Measurements from ENCODE around the gene STAP2.

STAP2 gene

DNA sequence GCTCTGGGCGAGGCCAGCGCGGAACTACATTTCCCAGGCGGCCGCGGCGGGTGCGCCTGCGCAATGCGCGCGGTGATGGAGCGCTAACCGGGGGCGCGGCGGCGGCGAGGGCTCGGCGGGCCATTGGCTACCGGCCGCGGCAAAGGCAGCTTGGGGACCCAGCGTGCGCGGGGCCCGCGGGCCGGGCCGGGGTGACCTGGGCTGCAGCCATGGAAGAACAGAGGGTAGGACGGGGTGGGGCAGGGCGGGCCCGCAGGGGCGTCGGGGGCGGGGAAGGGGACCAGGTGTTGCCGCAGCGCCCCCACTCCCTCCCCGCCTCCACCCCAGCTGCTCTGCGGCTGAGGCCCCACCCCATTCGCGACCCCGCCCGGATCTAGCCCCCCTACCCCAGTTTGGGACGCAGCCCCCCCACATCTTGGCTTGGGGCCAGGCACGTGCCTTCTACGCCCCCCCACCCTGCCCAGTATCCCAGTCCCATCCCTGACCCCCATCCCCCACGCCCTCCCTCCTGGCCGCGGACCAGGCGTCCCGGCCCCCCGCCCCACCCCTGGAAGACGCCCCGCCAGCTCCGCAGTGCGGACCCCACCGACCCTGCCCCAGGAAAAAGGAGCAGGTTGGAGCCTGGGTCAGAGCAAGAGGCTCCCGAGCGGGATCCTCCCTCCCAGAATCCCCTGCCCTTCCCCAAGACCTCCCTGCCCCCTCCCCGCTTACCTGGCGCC lies 33.9 kb downstream of the STAP2 start, which contains the start of gene FSD1:
Gene FSD1, plus strand, starts transcription at position 61 of the 719 bp plus-strand sequence. Its CDS starts 149 bp downstream, at position 210.
- peak within 1 kb of the TSS; percentile 71 for H3K18ac ChIP-seq (ENCODE audit: low read length)
- H2BK5ac ChIP-seq (ENCODE audit: low read length): peak within 1 kb of the TSS; percentile 19
- WGBS, 2 donors (ENCODE audit: extremely low coverage in 2 of 2, insufficient read length in 2 of 2, insufficient replicate concordance in 1 of 2): no CpG with 5 or more reads among the region's 63 CpGs
- H4K8ac ChIP-seq (ENCODE audit: low read depth, low read length): no peak within 1 kb of the TSS
- no peak within 1 kb of the TSS for H3K4ac ChIP-seq (ENCODE audit: low read length)
- no peak within 1 kb of the TSS for H4K91ac ChIP-seq (ENCODE audit: low read depth, low read length, poor library complexity)
- peak within 1 kb of the TSS; percentile 24 for H2AK5ac ChIP-seq (ENCODE audit: low read depth, low read length)
- H3K9me3 ChIP-seq (replicated peaks in 1 of 2; ENCODE audit: control insufficient read depth in 2 of 2, insufficient read depth in 1 of 2, low read depth in 1 of 2, low read length in 2 of 2): peaks cover 0 to 2% of the 10 kb centered on the region in 2 donors
- H3K36me3 ChIP-seq (replicated peaks in 1 of 2; ENCODE audit: control insufficient read depth in 2 of 2, insufficient read depth in 2 of 2, low read length in 2 of 2): peaks cover 14 to 27% of the 10 kb centered on the region in 2 donors
- DNase-seq (ENCODE audit: low spot score): peak; percentile 80
- H2BK12ac ChIP-seq (ENCODE audit: low read length): peak within 1 kb of the TSS; percentile 82
- no peak within 1 kb of the TSS for H3K27ac ChIP-seq (replicated peaks; ENCODE audit: low read length)
- no peak within 1 kb of the TSS for H2BK120ac ChIP-seq (ENCODE audit: low read depth, low read length)
- H3K4me3 ChIP-seq (ENCODE audit: low read length in 2 of 2): peak within 1 kb of the TSS; percentile 46 to 80
- H3K4me1 ChIP-seq (ENCODE audit: control insufficient read depth in 2 of 2, insufficient read depth in 1 of 2, low read depth in 1 of 2, low read length in 2 of 2): peaks cover 7% of the 10 kb centered on the region in 2 donors
- peak within 1 kb of the TSS; percentile 90 for H2AFZ ChIP-seq (ENCODE audit: low read length)
- H3K14ac ChIP-seq (ENCODE audit: low read length): no peak within 1 kb of the TSS
- peak within 1 kb of the TSS; percentile 2 for H2BK15ac ChIP-seq (ENCODE audit: low read length)
- H3K23ac ChIP-seq (ENCODE audit: low read depth, low read length, poor library complexity): no peak within 1 kb of the TSS
- H3K27me3 ChIP-seq (ENCODE audit: control insufficient read depth in 3 of 3, insufficient read depth in 3 of 3, low read depth in 1 of 3, low read length in 3 of 3): no peaks in the 10 kb centered on the region
- H3K4me2 ChIP-seq (ENCODE audit: insufficient read depth, low read length, poor library complexity, severe bottlenecking): peak within 1 kb of the TSS; percentile 49
- H3K79me1 ChIP-seq (ENCODE audit: low read depth, low read length): peaks cover 4% of the 10 kb centered on the region
- H3K9ac ChIP-seq (ENCODE audit: low read depth, low read length, poor library complexity): no peak within 1 kb of the TSS

GRCh38 chr19:4303819-4304537 lies 34.6 kb downstream of the STAP2 start:
- H2AFZ ChIP-seq (ENCODE audit: low read length): peak overlapping the region; percentile 90
- peak overlapping the region; percentile 15 for H3K18ac ChIP-seq (ENCODE audit: low read length)
- no peak overlapping the region for H3K4ac ChIP-seq (ENCODE audit: low read length)
- peaks cover 4% of the 10 kb centered on the region for H3K79me1 ChIP-seq (ENCODE audit: low read depth, low read length)
- H3K14ac ChIP-seq (ENCODE audit: low read length): no peak overlapping the region
- no peak overlapping the region for H3K9ac ChIP-seq (ENCODE audit: low read depth, low read length, poor library complexity)
- peaks cover 0 to 2% of the 10 kb centered on the region in 2 donors for H3K9me3 ChIP-seq (replicated peaks in 1 of 2; ENCODE audit: control insufficient read depth in 2 of 2, insufficient read depth in 1 of 2, low read depth in 1 of 2, low read length in 2 of 2)
- peaks cover 7% of the 10 kb centered on the region in 2 donors for H3K4me1 ChIP-seq (ENCODE audit: control insufficient read depth in 2 of 2, insufficient read depth in 1 of 2, low read depth in 1 of 2, low read length in 2 of 2)
- peak overlapping the region; percentile 2 for H2BK15ac ChIP-seq (ENCODE audit: low read length)
- no peak overlapping the region for H3K23ac ChIP-seq (ENCODE audit: low read depth, low read length, poor library complexity)
- H2BK5ac ChIP-seq (ENCODE audit: low read length): no peak overlapping the region
- H2BK12ac ChIP-seq (ENCODE audit: low read length): peak overlapping the region; percentile 82
- H4K91ac ChIP-seq (ENCODE audit: low read depth, low read length, poor library complexity): no peak overlapping the region
- H2BK120ac ChIP-seq (ENCODE audit: low read depth, low read length): no peak overlapping the region
- DNase-seq (ENCODE audit: low spot score): no peak
- H3K4me2 ChIP-seq (ENCODE audit: insufficient read depth, low read length, poor library complexity, severe bottlenecking): peak overlapping the region; percentile 19
- H3K4me3 ChIP-seq (ENCODE audit: low read length in 2 of 2): peak overlapping the region in 1 of 2 donors; percentile 46
- H4K8ac ChIP-seq (ENCODE audit: low read depth, low read length): no peak overlapping the region
- no CpG with 5 or more reads among the region's 18 CpGs for WGBS, 2 donors (ENCODE audit: extremely low coverage in 2 of 2, insufficient read length in 2 of 2, insufficient replicate concordance in 1 of 2)
- H3K36me3 ChIP-seq (replicated peaks in 1 of 2; ENCODE audit: control insufficient read depth in 2 of 2, insufficient read depth in 2 of 2, low read length in 2 of 2): peaks cover 14 to 23% of the 10 kb centered on the region in 2 donors
- H3K27me3 ChIP-seq (ENCODE audit: control insufficient read depth in 3 of 3, insufficient read depth in 3 of 3, low read depth in 1 of 3, low read length in 3 of 3): no peaks in the 10 kb centered on the region
- H3K27ac ChIP-seq (replicated peaks; ENCODE audit: low read length): no peak overlapping the region
- H2AK5ac ChIP-seq (ENCODE audit: low read depth, low read length): peak overlapping the region; percentile 12

DNA sequence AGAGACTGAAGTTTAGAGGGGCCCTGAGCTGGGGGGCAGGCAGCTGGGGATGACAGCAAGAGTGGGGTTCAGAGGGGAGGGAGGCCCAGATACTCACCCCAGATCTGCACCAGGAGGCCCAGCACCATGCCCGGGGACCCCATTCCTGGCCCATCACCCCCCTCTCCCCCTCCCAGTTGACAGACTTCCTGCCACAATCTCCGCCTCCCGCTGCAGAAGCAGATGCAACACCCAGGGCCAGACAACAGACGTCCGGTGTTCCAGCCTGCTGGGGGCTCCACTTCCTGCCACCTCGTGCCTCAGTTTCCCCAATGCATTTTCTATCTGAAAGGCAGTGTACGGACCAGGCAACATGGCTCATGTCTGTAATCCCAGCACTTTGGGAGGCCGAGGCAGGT lies 36.4 kb downstream of the STAP2 start, which contains the start of gene TMIGD2:
Gene TMIGD2, minus strand, starts transcription at position 147 of the 398 bp plus-strand sequence. Its CDS starts 4 bp downstream, at position 143.
- H2BK12ac ChIP-seq (ENCODE audit: low read length): no peak within 1 kb of the TSS
- no peak for DNase-seq (ENCODE audit: low spot score)
- H3K27ac ChIP-seq (replicated peaks; ENCODE audit: low read length): no peak within 1 kb of the TSS
- no peak within 1 kb of the TSS for H2AK5ac ChIP-seq (ENCODE audit: low read depth, low read length)
- H2AFZ ChIP-seq (ENCODE audit: low read length): peak within 1 kb of the TSS; percentile 88
- no CpG with 5 or more reads among the region's 8 CpGs for WGBS, 2 donors (ENCODE audit: extremely low coverage in 2 of 2, insufficient read length in 2 of 2, insufficient replicate concordance in 1 of 2)
- no peak within 1 kb of the TSS for H3K23ac ChIP-seq (ENCODE audit: low read depth, low read length, poor library complexity)
- H2BK15ac ChIP-seq (ENCODE audit: low read length): no peak within 1 kb of the TSS
- no peak within 1 kb of the TSS for H4K91ac ChIP-seq (ENCODE audit: low read depth, low read length, poor library complexity)
- H2BK120ac ChIP-seq (ENCODE audit: low read depth, low read length): no peak within 1 kb of the TSS
- H4K8ac ChIP-seq (ENCODE audit: low read depth, low read length): no peak within 1 kb of the TSS
- H3K4ac ChIP-seq (ENCODE audit: low read length): no peak within 1 kb of the TSS
- no peak within 1 kb of the TSS for H3K14ac ChIP-seq (ENCODE audit: low read length)
- H3K4me3 ChIP-seq (ENCODE audit: low read length in 2 of 2): peak within 1 kb of the TSS; percentile 1 to 26
- no peaks in the 10 kb centered on the region for H3K9me3 ChIP-seq (replicated peaks in 1 of 2; ENCODE audit: control insufficient read depth in 2 of 2, insufficient read depth in 1 of 2, low read depth in 1 of 2, low read length in 2 of 2)
- H3K4me1 ChIP-seq (ENCODE audit: control insufficient read depth in 2 of 2, insufficient read depth in 1 of 2, low read depth in 1 of 2, low read length in 2 of 2): peaks cover 7% of the 10 kb centered on the region in 2 donors
- H3K36me3 ChIP-seq (replicated peaks in 1 of 2; ENCODE audit: control insufficient read depth in 2 of 2, insufficient read depth in 2 of 2, low read length in 2 of 2): peaks cover 9 to 14% of the 10 kb centered on the region in 2 donors
- no peaks in the 10 kb centered on the region for H3K27me3 ChIP-seq (ENCODE audit: control insufficient read depth in 3 of 3, insufficient read depth in 3 of 3, low read depth in 1 of 3, low read length in 3 of 3)
- no peak within 1 kb of the TSS for H2BK5ac ChIP-seq (ENCODE audit: low read length)
- H3K79me1 ChIP-seq (ENCODE audit: low read depth, low read length): peaks cover 4% of the 10 kb centered on the region
- no peak within 1 kb of the TSS for H3K4me2 ChIP-seq (ENCODE audit: insufficient read depth, low read length, poor library complexity, severe bottlenecking)
- H3K9ac ChIP-seq (ENCODE audit: low read depth, low read length, poor library complexity): no peak within 1 kb of the TSS
- peak within 1 kb of the TSS; percentile 11 for H3K18ac ChIP-seq (ENCODE audit: low read length)

Data from neuronal stem cell (in vitro differentiated cells).